Ishikawa (cell line): Measurements from ENCODE around the gene IKZF2.

Experiments used
- TAF1 ChIP-seq: IDR thresholded peaks from 2 replicates; pipeline ENCODE4 v1.6.1; 2012; ENCODE audit warnings: low read depth, mild to moderate bottlenecking
- YY1 ChIP-seq: IDR thresholded peaks from 2 replicates; pipeline ENCODE4 v1.6.1; 2012; ENCODE audit warnings: low read depth

DNA sequence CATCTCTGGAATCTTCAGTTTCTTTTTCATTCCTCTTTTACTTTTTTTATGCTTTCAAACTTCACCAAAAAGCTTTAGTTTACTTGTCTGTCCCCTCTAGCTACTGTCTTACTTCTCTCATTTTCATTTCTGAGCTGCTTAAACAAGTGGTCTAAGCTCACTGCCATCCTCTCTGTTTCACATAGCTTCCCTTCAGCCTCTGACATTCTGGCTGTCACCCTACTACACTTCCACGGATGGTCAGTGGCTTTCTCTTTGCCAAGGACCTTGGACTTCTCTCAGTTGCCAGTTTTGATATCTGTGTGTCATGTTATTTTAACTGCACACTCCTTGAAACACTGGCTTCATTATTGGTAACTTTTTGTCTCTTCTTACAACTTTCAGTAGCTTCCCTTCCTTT is 176.1 kb downstream of the IKZF2 start:
- TF ChIP-seq YY1, result no peak
- TF ChIP-seq TAF1, result no peak
